A549 (cell line): Measurements from ENCODE around the gene ZNF582. TPM values are rescaled to one million over a fixed set of nuclear protein-coding genes. Genes with fewer than 3 reads are reported as not detected.

Experiments
- ATAC-seq, 2 experiments: fragments of 200-7000 bp in 1 of 2; fragments of >200 bp in 1 of 2; cut with Nextera tagmentation in 1 of 2; cut with Tn5 transposase in 1 of 2; 3 replicates each; pipeline versions ENCODE4 v1.8.0 to v1.9.1; 2018 to 2020; ENCODE audit warnings: mild to moderate bottlenecking in 1 of 2, moderate library complexity in 1 of 2
- CTCF ChIA-PET: fragments of 300-600 bp; sonication (Branson Sonifier 250); formaldehyde crosslinking; extraction: SDS; loops from one replicate; lab custom pipeline; 2021; ENCODE audit warnings: antibody characterized with exemption, inconsistent platforms; lab: Yijun Ruan, JAX
- POLR2A ChIA-PET: fragments of 350-600 bp; formaldehyde crosslinking; extraction: SDS; loops from one replicate; lab custom pipeline; 2021; ENCODE audit warnings: antibody characterized with exemption, inconsistent platforms; lab: Yijun Ruan, JAX
- DNase-seq, 2 experiments: peaks; one replicate each; pipeline versions ENCODE4 v3.0.0 to v3.0.0-alpha.2; 2011 to 2016; ENCODE audit warnings: low read depth in 1 of 2, low spot score in 1 of 2
- FAIRE-seq: peaks from 2 replicates; lab custom pipeline; 2011; peaks lifted over from hg19 to GRCh38; lab: Jason Lieb, UNC
- H3K27ac ChIP-seq, 2 experiments: fragments of >200 bp; sonication (Bioruptor Twin); formaldehyde crosslinking; 3 replicates each; pipeline ENCODE4 v1.5.1; 2016 to 2017
- H3K4me1 ChIP-seq: fragments of >200 bp; sonication (Bioruptor Twin); formaldehyde crosslinking; 3 replicates; pipeline ENCODE4 v1.6.1; 2016
- H3K4me2 ChIP-seq: fragments of >200 bp; sonication (Bioruptor Twin); formaldehyde crosslinking; 3 replicates; pipeline ENCODE4 v1.6.1; 2016
- H3K4me3 ChIP-seq: fragments of >200 bp; sonication (Bioruptor Twin); formaldehyde crosslinking; 3 replicates; pipeline ENCODE4 v1.5.1; 2016
- H3K9me3 ChIP-seq: fragments of >200 bp; sonication (Bioruptor Twin); formaldehyde crosslinking; 3 replicates; pipeline ENCODE4 v1.6.1; 2016
- CHD4 ChIP-seq: fragments of 200-600 bp; sonication (generic); IDR thresholded peaks from 2 replicates; pipeline ENCODE4 v1.6.1; 2016; ENCODE audit warnings: antibody characterized with exemption, mild to moderate bottlenecking, borderline replicate concordance
- EP300 ChIP-seq, 2 experiments: fragments of >200 bp; sonication (Bioruptor Twin); formaldehyde crosslinking; IDR thresholded peaks; 2 replicates in 1 of 2; 3 replicates in 1 of 2; pipeline ENCODE4 v1.6.1; 2016 to 2017
- FOSB ChIP-seq: fragments of 250-450 bp; sonication (Bioruptor Pico); IDR thresholded peaks from 2 replicates; pipeline ENCODE4 v1.5.0; 2020; ENCODE audit warnings: mild to moderate bottlenecking, moderate library complexity
- FOXS1 ChIP-seq: fragments of 250-450 bp; sonication (Bioruptor Pico); IDR thresholded peaks from 2 replicates; pipeline ENCODE4 v1.5.0; 2020; ENCODE audit warnings: mild to moderate bottlenecking, moderate library complexity
- GATA3 ChIP-seq: IDR thresholded peaks from 2 replicates; pipeline ENCODE4 v1.6.1; 2012; ENCODE audit warnings: borderline replicate concordance
- JUN ChIP-seq, 2 experiments: fragments of >200 bp; sonication (Bioruptor Twin); formaldehyde crosslinking; IDR thresholded peaks; 2 replicates in 1 of 2; 3 replicates in 1 of 2; pipeline ENCODE4 v1.6.1; 2016 to 2017
- KDM1A ChIP-seq: fragments of 200-600 bp; sonication (generic); IDR thresholded peaks from 2 replicates; pipeline ENCODE4 v1.6.1; 2016; ENCODE audit warnings: low read depth, mild to moderate bottlenecking
- KDM5A ChIP-seq: fragments of 200-600 bp; sonication (generic); IDR thresholded peaks from 2 replicates; pipeline ENCODE4 v1.6.1; 2016; ENCODE audit warnings: antibody characterized with exemption, mild to moderate bottlenecking
- MAZ ChIP-seq: fragments of 150-350 bp; IDR thresholded peaks from 2 replicates; pipeline ENCODE4 v1.6.1; 2014; ENCODE audit warnings: antibody characterized with exemption, low read depth, low read length, borderline replicate concordance
- NFE2L2 ChIP-seq: fragments of 150-350 bp; conservative IDR thresholded peaks from 2 replicates; pipeline ENCODE4 v1.6.1; 2014; ENCODE audit warnings: low read length
- NPAS2 ChIP-seq: fragments of 250-450 bp; sonication (Bioruptor Pico); IDR thresholded peaks from 2 replicates; pipeline ENCODE4 v1.8.0; 2022; ENCODE audit warnings: mild to moderate bottlenecking, moderate library complexity, borderline replicate concordance
- NR3C1 ChIP-seq: fragments of >200 bp; sonication (Bioruptor Twin); formaldehyde crosslinking; IDR thresholded peaks from 3 replicates; pipeline ENCODE4 v1.6.1; 2017
- RAD21 ChIP-seq, 2 experiments: fragments of >200 bp in 1 of 2; sonication (Bioruptor Twin) in 1 of 2; formaldehyde crosslinking in 1 of 2; IDR thresholded peaks in 1 of 2; conservative IDR thresholded peaks in 1 of 2; 2 replicates in 1 of 2; 3 replicates in 1 of 2; pipeline ENCODE4 v1.6.1; 2012 to 2018; ENCODE audit warnings: inconsistent platforms in 1 of 2
- RFX5 ChIP-seq: fragments of 450-650 bp; IDR thresholded peaks from 2 replicates; pipeline ENCODE4 v1.7.1; 2014; ENCODE audit warnings: antibody characterized with exemption, mild to moderate bottlenecking, moderate library complexity
- RNF2 ChIP-seq: fragments of 200-600 bp; sonication (generic); IDR thresholded peaks from 2 replicates; pipeline ENCODE4 v1.6.1; 2016; ENCODE audit warnings: low read depth, mild to moderate bottlenecking, antibody characterized with exemption, moderate library complexity, borderline replicate concordance
- SMC3 ChIP-seq: fragments of >200 bp; sonication (Bioruptor Twin); formaldehyde crosslinking; IDR thresholded peaks from 3 replicates; pipeline ENCODE4 v1.6.1; 2018; ENCODE audit warnings: inconsistent platforms
- ZNF302 ChIP-seq: fragments of 250-450 bp; sonication (Bioruptor Pico); IDR thresholded peaks from 2 replicates; pipeline ENCODE4 v1.9.0; 2021; ENCODE audit warnings: inconsistent platforms, mild to moderate bottlenecking, moderate library complexity
- WGBS: methylation state at CpG from one replicate; pipeline ENCODE4 v1.1.6; 2017; ENCODE audit errors: missing lambda C conversion rate; 5-methylcytosine and 5-hydroxymethylcytosine counted together
- polyA plus RNA-seq, 4 experiments: library from polyadenylated mRNA; depleted of rRNA in 3 of 4; stranded (reverse); fragments of >200 nt; fragmentation: RNase III in 1 of 4; extraction: RNeasy Plus Mini Kit Qiagen cat#74134 plus additional on column Dnase treatment in 1 of 4; gene quantifications; 2 replicates in 3 of 4; 3 replicates in 1 of 4; pipeline ENCODE4 v1.2.3, GENCODE V29; 2011 to 2017
- TF ChIP-seq, protein P1 (sequence below): fragments of >200 bp; sonication (Bioruptor Twin); formaldehyde crosslinking; IDR thresholded peaks from 2 replicates; pipeline ENCODE4 v1.6.1; 2016
- TF ChIP-seq, protein P2 (sequence below): IDR thresholded peaks from 2 replicates; pipeline ENCODE4 v1.6.1; 2012

The ZNF582 gene
- polyA plus RNA-seq, 2 of the 4 experiments (the other 2 are of a cell fraction), result 1.0 to 3.2 TPM

GRCh38 chr19:56423985-56424353, 30.6 kb upstream of the ZNF582 start:
- ChIA-PET POLR2A (no interaction called here), CTCF (interaction anchor here (1.8 kb wide), 1 partner anchor 10 kb away, joined by 3 read pairs; no protein-coding TSS in a partner anchor)
- ATAC-seq (no peak), DNase-seq (peak in 1 of 2 experiments; percentile 6), FAIRE-seq (no peak)
- H3K4me1 ChIP-seq, result no peaks in the 10 kb centered on the region
- no peak overlapping the region for H3K27ac ChIP-seq
- TF ChIP-seq KDM1A, result 0 out of 2 replicates have a peak, but pooled peaks have one; percentile 9
- peak; percentile 45; the same call in 1 of the 2 replicates for TF ChIP-seq GATA3
- no peak for TF ChIP-seq SMC3
- TF ChIP-seq, protein P1, sequence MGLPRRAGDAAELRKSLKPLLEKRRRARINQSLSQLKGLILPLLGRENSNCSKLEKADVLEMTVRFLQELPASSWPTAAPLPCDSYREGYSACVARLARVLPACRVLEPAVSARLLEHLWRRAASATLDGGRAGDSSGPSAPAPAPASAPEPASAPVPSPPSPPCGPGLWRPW, result peak; percentile 29; the same call in 1 of the 2 replicates
- no peak for TF ChIP-seq NPAS2 (CRISPR knock-in tag)
- no peak overlapping the region for H3K4me3 ChIP-seq
- H3K4me2 ChIP-seq, result no peak overlapping the region
- H3K9me3 ChIP-seq, result peaks cover 99% of the 10 kb centered on the region
- 40% methylated on average over 1 of the region's 1 CpG for WGBS

GRCh38 chr19:56423276-56423984, 30.1 kb upstream of the ZNF582 start:
- ATAC-seq, result no peak
- peak; percentile 73 for FAIRE-seq
- CTCF ChIA-PET, result interaction anchor here (0.6 to 1.8 kb wide), 2 partner anchors 9 to 463 kb away, joined by 3 read pairs; no protein-coding TSS in a partner anchor
- Histone ChIP-seq H3K4me2 (no peak overlapping the region), H3K27ac (no peak overlapping the region), H3K4me1 (no peaks in the 10 kb centered on the region), H3K4me3 (no peak overlapping the region), H3K9me3 (peaks cover 99% of the 10 kb centered on the region)
- TF ChIP-seq NPAS2 (CRISPR knock-in tag), result no peak
- TF ChIP-seq, protein P1, result 0 out of 2 replicates have a peak, but pooled peaks have one; percentile 5
- peak in 1 of 2 experiments; percentile 18 for DNase-seq
- POLR2A ChIA-PET, result no interaction called here
- WGBS, result 48% methylated on average over 5 of the region's 5 CpGs

DNA sequence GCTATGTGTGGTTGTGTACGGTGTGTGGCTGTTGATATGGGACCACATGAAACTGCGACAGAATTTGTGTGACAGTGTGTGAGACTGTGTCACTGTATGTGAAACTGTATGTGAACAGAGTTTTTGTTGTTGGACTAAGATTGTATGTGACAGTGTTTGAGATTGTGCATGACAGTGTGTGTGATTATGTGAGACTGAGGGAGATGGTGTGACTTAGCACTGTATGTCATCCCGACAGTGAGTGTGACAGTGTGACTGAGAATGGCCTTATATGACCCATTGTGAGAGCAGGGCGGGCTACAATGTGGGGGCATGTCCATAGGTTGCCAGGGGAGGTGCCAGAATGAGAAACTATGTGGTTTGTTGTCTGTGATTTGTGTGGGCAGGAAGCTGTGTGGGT, 11.7 kb upstream of the ZNF582 start:
- H3K4me2 ChIP-seq, result peak overlapping the region; percentile 70; the same call in 2 of the 3 replicates
- WGBS, result 64% methylated on average over 4 of the region's 4 CpGs
- no peaks in the 10 kb centered on the region for H3K4me1 ChIP-seq
- H3K9me3 ChIP-seq, result peaks cover 89% of the 10 kb centered on the region
- TF ChIP-seq NFE2L2, result no peak
- no peak for TF ChIP-seq CHD4
- TF ChIP-seq FOXS1 (CRISPR knock-in tag), result no peak
- TF ChIP-seq KDM5A, result no peak
- TF ChIP-seq GATA3, result no peak
- no peak for TF ChIP-seq MAZ
- no peak for TF ChIP-seq SMC3
- no peak for TF ChIP-seq RFX5
- TF ChIP-seq RAD21 (conservative IDR thresholded peaks at IDR 0.05 in 1 of 2, IDR thresholded peaks at IDR 0.05 in 1 of 2), result no peak
- TF ChIP-seq JUN (IDR thresholded peaks at IDR 0.05), result no peak
- no peak for TF ChIP-seq NPAS2 (CRISPR knock-in tag)
- no peak for TF ChIP-seq ZNF302 (CRISPR knock-in tag)
- no peak for TF ChIP-seq FOSB (CRISPR knock-in tag)
- no peak for TF ChIP-seq RNF2
- no peak for TF ChIP-seq NR3C1
- CTCF ChIA-PET, result interaction anchor here (0.6 to 1.5 kb wide), 2 partner anchors 11 to 12 kb away, joined by 3 to 6 read pairs; partner anchors contain the start of gene ZNF582
- no peak for FAIRE-seq
- no peak for DNase-seq
- ATAC-seq, result no peak
- H3K4me3 ChIP-seq, result peak overlapping the region; percentile 65; the same call in 2 of the 3 replicates
- POLR2A ChIA-PET, result no interaction called here
- no peak overlapping the region for H3K27ac ChIP-seq

- peaks cover 89% of the 10 kb centered on the region for H3K9me3 ChIP-seq
- ChIA-PET CTCF (interaction anchor here (1.5 kb wide), 1 partner anchor 11 kb away, joined by 6 read pairs; the partner anchor contains the start of gene ZNF582), POLR2A (no interaction called here)
- peak overlapping the region; percentile 65 for H3K4me3 ChIP-seq
- TF ChIP-seq, protein P2, sequence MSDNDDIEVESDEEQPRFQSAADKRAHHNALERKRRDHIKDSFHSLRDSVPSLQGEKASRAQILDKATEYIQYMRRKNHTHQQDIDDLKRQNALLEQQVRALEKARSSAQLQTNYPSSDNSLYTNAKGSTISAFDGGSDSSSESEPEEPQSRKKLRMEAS, result peak; percentile 40; the same call in 1 of the 2 replicates
- no peak for TF ChIP-seq EP300 (IDR thresholded peaks at IDR 0.05)
- WGBS, result 78% methylated on average over 9 of the region's 9 CpGs
- peak overlapping the region; percentile 70 for H3K4me2 ChIP-seq
- no peak for DNase-seq
- H3K27ac ChIP-seq, result peak overlapping the region; percentile 90 to 94; a peak in 5 of 6 replicates
- peak in 1 of 2 experiments; percentile 19; a peak in 1 of 6 replicates for ATAC-seq
- FAIRE-seq, result no peak
- H3K4me1 ChIP-seq, result no peaks in the 10 kb centered on the region
Measured at GRCh38 chr19:56404705-56405056, 11.3 kb upstream of the ZNF582 start.
